Measurements from ENCODE around the gene RMDN2. TPM values are rescaled to one million over a fixed set of nuclear protein-coding genes. Genes with fewer than 3 reads are reported as not detected.

Gene RMDN2
- 1 to 10 TPM; 2.2 to 5.1 (median 3.5) TPM for polyA plus RNA-seq (ENCODE audit: insufficient read length in 10 of 10)
- long read RNA-seq, donor 1, partial matches to known transcripts: 0 of 1 reads
- long read RNA-seq, donor 1, other reads (novel, unspliced or antisense): 0 of 1 reads
- long read RNA-seq, donor 2, partial matches to known transcripts: 0 of 2 reads
- long read RNA-seq, donor 2, other reads (novel, unspliced or antisense): 0 of 2 reads
- long read RNA-seq, donor 3: 0 reads
- long read RNA-seq, donor 4: 0 reads
- long read RNA-seq, donor 5: 0 reads
- long read RNA-seq, donor 6, partial matches to known transcripts: 0 of 2 reads
- long read RNA-seq, donor 6, other reads (novel, unspliced or antisense): 0 of 2 reads
- long read RNA-seq, donor 7: 0 reads
- long read RNA-seq, donor 8, partial matches to known transcripts: 0 of 2 reads
- long read RNA-seq, donor 8, other reads (novel, unspliced or antisense): 0 of 2 reads
- long read RNA-seq, donor 9: 0 reads

DNA sequence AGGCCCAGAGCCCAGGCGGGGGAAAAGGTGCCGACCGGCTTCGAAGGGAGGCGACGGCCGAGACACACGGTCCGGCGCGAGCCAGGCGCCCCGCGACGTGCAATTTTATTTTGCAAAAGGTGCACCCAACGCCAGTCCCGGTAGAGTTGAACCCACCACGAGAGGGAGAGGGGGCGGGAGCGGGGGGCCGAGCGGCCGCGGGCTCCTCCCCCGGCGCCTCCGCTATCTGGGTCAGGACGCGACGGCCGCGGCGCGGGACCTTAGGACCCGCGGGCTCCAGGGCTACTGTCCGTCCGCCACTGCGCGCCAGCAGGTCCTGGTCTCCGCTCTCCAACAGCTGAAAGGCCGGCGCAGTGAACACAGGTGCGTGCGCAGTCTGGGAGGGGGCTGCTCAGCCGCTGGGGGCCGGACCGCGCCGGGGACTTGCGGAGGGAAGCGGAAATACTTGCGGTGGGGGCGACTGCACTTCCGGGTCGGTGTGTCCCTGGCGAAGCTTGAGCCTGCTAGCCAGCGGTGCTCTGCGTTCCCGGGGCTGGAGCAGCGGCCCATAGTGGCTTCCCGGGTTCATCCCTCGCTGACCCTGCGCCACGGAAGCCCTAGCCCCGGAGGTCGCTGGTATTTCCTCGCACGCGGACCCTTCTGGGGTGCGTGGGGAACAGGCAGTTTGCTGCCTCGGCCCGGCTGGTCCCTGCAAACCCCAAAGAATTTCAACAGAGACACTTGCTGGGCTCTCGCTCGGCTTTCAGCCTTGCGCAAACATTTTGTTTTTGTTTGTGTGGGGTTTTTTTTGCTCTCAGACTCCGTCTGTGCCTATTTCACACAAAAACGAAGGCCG is at the start of gene RMDN2:
RMDN2 (plus strand) TSS at position 225 of the 835 bp plus-strand sequence. CDS start 3,991 bp downstream, outside the sequence.
- DNase-seq: peak; percentile 88 to 99 (median 94)

- DNase-seq: no peak
Observed at GRCh38 chr2:37875403-37875906, 49.6 kb upstream of the RMDN2 start.

GRCh38 chr2:37876227-37876626 is 48.9 kb upstream of the RMDN2 start:
- no peak for DNase-seq

DNA sequence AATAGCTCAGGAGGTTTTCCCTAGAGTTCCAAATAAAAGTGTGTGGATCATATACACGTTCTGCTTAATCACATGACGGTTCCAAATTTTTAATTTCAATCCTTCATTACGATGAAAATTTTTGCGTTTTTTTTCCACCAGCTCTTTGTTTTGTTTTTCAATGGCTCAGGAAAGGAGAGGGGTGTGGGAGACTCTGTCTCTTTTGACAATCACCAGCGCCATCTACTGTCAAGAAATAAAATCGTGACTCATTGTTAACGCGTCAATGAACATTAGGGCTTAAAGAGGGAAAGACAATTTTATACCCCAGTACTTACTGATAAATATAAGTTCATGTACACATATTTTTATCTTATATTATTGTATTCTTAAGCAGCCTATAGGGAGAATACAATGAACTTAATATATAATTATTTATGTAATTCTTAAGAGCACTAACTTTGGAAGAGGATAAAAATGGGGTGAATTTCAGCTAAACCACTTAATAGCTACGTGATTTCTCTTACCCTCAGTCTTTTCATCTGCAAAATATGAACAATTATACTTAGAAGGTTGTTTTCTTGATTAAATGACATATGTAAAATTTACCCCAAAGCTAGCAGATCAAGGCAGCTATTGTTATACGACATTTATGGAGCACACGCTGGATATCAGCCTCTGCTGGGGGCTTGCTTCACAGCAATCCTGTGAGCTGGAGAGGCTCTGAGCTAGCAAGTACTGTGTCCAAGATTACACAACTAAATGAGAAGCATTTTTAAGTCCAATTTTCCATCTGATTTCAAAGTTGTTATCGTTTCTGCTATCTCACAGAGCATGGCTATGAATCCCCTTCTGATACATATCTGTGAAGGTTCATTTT is 47.4 kb upstream of the RMDN2 start:
- peak; percentile 68 to 75 (median 71) for DNase-seq

DNA sequence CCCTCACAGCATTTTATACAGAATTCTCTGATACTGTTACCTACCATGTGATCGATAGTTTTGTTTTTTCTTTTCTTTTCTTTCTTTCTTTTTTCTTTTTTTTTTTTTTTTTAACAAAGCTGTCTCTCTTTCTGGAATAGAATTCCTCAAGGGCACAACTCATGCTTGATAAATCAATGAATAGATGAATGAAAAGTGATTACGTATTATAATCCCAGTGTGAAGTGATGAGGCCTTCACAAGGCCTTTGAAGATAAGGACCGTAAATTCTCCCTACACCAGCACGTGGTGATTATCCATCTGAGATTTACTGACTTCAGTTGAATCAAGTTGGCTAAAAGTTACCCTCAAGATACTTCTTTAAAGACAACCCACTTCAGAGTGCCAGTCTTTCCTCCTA is 46.6 kb upstream of the RMDN2 start:
- no peak for DNase-seq

DNA sequence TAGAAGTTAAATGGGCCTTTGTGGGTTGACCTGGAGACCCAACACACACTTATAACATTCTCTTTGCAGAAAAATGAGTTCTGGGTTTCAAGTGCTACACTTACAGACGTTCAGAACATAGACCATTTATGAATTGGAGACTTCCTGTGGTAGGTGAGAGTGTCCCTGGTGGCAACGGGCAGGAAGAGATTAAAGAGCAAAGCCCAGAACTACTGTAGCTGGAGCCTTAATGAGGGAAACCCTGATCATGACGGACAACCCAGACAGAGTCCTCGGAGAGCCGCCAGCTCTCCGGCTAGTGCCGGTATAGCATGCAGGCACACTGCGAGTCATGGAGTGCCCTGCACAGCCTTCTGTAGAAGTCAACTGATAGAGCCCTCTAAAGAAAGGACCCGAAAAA is 44.5 kb upstream of the RMDN2 start:
- no peak for DNase-seq

GRCh38 chr2:37881397-37881796 is 43.7 kb upstream of the RMDN2 start:
- no peak for DNase-seq

- DNase-seq: no peak
Observed at GRCh38 chr2:37882036-37882435, 43.1 kb upstream of the RMDN2 start.

GRCh38 chr2:37883518-37883917 is 41.6 kb upstream of the RMDN2 start:
- no peak for DNase-seq

DNA sequence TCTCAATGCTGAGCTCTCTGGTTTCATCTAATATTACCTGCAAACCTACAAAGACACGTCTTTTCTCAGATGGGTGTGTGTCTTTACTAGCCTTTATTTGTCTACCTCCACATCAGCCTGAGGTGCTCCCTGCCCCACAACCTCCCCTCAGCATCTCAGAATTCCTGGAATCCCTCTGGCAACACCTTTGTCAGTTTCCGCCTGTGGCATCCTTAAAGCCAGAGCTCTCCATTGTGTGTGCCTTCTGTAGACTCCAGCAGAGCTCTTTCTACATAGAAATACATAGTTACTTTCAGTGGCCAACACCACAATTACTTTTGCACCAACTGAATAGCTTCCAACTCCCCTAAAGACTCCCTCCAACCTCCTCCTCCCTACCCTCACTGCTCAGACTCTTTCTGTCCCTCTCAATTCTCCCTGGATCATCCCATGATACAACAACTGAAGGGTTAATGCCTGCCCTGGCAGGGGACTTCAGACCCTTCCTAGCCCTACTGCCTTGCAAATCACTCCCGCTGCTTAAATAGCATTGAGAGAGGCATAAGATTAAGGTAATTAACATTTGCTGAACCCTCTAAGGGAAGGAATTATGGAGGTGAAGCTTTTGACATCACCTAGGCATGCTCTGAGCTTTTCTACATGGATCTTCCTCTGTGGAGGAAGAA is 39.6 kb upstream of the RMDN2 start:
- no peak for DNase-seq

DNA sequence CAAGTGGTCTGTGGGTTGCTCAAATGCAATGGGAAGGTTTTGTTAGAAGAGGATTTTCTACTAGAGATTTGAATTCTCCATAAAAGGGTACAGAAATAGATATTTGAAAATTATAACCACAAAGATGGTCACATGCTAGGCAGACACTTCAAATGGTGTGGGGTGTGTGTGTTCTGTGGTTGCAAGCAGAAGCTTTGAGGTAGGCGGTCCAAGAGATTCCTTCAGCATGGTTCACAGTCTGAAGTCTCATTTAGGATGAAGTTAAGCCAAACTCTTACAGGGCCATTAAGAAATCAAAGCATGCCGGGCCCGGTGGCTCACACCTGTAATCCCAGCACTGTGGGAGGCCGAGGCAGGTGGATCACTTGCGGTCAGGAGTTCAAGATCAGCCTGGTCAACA is 38.3 kb upstream of the RMDN2 start:
- no peak for DNase-seq

GRCh38 chr2:37887286-37887685 is 37.8 kb upstream of the RMDN2 start:
- no peak for DNase-seq

GRCh38 chr2:37890893-37891495 is 34.1 kb upstream of the RMDN2 start:
- peak; percentile 46 to 78 (median 64) for DNase-seq

- DNase-seq: no peak
Observed at GRCh38 chr2:37891846-37892435, 33.1 kb upstream of the RMDN2 start.

DNA sequence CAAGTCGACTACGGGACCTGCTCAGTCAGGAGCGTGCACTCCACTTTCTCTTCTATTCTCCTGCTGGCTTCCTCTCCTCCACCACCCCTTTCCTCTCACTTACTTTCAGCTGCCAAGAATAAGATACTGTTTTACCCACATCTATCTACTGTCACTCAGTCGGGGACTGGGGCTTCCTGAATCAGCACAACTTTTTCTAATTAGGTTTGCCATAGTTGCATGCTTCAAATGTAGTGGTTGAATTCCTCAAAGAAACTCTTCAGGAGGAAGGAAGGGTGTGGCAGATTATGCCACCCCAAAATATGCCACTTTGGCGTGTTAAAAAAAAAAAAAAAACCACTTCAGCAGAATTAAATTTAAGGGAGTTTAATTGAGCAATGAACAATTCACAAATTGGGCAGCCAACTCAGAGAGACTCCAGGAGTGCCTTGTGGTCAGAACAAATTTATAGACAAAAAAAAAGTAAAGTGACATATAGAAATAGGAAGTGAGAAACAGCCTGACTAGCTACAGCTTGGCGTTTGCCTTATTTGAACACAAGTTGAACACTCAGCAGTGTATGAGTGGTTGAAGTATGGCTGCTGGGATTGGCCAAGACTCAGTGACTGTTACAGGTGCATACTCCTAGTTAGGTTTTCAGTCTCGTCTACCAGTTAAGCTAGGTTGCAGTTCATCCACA is 32.5 kb upstream of the RMDN2 start:
- DNase-seq: no peak

DNA sequence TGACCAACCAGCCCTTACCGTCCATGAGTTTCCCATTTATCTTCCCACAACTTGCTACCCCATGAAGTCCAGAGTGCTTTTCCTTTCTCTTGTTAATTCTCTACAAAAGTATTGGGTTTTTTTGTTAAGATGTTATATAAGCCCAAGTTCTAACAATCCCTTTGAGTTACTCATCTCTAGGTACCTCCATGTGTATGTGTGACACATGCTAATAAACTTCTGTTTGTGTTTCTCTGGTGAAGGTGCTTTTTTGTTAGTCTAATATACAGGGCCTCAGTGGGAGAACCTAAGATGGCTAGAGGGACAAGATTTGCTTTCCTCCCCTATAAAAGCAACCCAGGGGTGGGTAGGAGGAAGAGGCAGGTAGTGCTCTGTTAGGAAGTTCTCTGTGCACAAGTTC is 31.8 kb upstream of the RMDN2 start:
- no peak for DNase-seq

DNA sequence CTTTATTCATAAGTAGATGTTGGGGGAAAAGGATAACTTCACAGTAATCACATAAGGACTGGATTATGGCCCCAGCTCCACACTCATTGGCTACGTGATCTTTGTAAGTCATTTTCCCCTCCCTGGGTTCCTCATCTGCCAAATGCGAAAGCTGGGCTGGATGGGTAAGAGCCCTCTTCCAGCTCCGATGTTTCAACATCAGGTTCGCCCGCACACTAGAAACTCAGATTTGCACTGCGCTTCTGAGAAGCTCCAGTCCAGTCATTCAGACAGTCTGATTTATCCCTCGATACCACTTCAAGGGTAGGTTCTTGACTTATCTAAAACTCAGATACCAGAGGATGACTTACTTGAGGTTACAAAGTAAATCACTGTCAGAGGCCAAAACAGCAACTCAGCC is 31.0 kb upstream of the RMDN2 start:
- no peak for DNase-seq

- no peak for DNase-seq
Observed at GRCh38 chr2:37894601-37895000, 30.5 kb upstream of the RMDN2 start.

DNA sequence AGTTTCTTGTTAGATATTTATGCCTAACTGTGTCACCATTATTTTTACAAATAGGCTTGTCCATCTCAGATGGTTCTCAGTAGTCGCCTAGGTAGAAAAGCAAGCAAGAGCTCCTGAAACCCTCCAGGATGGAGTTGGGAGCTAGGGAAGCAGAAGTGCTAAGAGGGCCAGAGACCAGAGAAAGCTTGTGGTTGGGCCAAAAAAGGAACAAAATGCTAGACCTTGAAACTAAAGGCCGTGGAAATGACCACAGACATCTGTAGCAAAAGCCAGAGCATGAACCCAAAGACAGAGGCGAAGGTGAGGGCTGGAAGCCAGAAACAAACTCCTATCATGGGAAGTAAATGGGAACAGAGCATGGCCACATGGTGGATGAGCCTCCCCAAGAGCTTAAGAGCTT is 29.9 kb upstream of the RMDN2 start:
- DNase-seq: no peak

DNA sequence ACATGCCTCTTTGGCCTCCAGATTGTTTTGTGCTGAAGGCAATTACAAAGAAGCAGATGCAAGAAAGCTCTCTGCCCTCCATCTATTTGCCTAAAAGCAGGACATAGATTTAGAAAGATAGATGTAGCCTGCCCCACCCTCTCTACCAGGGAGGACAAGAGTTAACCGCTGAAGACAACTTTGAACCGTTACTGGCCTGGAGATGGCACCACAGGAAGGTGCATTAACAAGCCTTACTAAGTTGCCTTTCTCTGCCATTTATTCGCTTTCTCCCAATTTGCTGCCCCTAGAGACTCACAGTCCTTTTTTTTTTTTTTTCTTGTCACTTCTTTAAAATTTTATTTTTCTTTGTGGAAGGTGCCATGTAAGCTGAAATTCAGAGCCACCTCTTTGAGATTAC is 28.8 kb upstream of the RMDN2 start:
- DNase-seq: no peak
